Esophagus mucosa (tissue), 1 donor: Measurements from ENCODE around the gene PLCZ1. TPM values are rescaled to one million over a fixed set of nuclear protein-coding genes. Genes with fewer than 3 reads are reported as not detected.

Experiments used
- total RNA-seq: library from RNA; stranded (reverse); gene quantifications from one replicate; pipeline ENCODE4 v1.2.4, GENCODE V29; 2023
- donor health status: DM: yes; HTN: yes; CAD: no.

Gene PLCZ1
- total RNA-seq, 1 donor from 2014 or later: not detected

Other genes starting within 250 kb of the PLCZ1 start
- gene CAPZA3, start 107 bp upstream of the PLCZ1 start, total RNA-seq: not detected